Stimulated activated naive CD8-positive, alpha-beta T cell treated with anti-CD3 and anti-CD28 coated beads, Interleukin-15, Interleukin-2, amounts not matched to agents 100 U/mL and 50 U/mL, for 24 hours (primary cell): ENCODE measurements around the gene RNASE3.
"Not testable (repeated sequence)": the region's sequence is repeated elsewhere in the genome, so short reads cannot be mapped to it uniquely, and the experiment has no call there.

Experiments used
- ATAC-seq: fragments of 150-1000 bp; cut with Tn5 transposase; one replicate; pipeline ENCODE4 v1.10.0; 2021
- DNase-seq: peaks from one replicate; pipeline ENCODE4 v3.0.0; 2021

Gene RNASE3

DNA sequence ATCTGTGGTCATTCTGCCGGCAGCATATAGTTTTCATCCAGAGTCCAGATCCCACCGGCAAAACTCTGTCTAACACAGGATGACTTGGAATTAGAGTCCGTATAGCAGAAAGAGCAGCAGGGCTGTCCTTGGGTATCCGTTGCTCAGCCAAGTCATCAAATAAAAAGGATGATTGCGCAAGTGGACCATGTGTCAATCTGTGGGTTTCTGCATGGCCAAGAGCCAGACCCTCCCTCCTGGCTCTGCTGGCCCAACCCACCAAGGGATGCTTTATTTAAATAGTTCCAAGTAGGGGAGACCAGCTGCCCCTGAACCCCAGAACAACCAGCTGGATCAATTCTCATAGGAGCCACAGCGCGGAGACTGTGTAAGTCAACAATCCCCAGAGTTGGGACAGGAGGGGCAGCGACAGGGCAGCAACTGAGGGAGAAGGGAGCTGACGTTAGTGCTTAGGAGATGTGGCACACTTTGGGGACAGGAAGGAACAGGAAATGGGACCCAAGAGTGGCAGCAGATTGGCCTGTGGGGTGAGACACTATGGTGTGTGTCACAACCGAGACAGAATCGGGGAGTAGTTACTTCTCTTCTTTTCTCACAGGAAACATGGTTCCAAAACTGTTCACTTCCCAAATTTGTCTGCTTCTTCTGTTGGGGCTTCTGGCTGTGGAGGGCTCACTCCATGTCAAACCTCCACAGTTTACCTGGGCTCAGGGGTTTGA is 28.0 kb downstream of the RNASE3 start:
- ATAC-seq, DNase-seq: not testable (repeated sequence)

DNA sequence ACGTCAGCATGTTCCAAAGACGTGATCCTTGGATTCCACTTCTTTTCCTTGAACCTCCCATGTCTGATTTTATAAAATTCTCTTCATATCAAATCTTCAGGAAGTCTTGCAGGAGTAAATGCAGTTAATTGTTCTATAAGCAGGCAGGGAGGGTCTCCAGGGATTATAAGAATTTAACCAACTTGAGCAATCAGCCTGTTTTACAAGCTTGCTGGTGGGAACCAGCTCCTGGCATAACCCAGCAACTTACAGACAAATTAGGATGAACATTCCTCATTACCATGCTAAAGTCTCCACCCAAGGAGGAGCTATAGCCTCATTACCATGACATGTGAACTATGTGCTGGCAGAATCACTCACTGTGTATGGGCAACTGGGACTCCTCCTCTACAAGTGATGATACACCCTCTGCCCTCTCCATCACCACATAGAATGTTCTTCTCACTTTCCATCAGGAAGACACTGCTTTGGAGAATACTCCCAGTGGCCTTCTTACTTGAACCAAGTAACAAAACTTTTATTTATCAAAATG is 32.6 kb downstream of the RNASE3 start:
- ATAC-seq, DNase-seq: not testable (repeated sequence)

DNA sequence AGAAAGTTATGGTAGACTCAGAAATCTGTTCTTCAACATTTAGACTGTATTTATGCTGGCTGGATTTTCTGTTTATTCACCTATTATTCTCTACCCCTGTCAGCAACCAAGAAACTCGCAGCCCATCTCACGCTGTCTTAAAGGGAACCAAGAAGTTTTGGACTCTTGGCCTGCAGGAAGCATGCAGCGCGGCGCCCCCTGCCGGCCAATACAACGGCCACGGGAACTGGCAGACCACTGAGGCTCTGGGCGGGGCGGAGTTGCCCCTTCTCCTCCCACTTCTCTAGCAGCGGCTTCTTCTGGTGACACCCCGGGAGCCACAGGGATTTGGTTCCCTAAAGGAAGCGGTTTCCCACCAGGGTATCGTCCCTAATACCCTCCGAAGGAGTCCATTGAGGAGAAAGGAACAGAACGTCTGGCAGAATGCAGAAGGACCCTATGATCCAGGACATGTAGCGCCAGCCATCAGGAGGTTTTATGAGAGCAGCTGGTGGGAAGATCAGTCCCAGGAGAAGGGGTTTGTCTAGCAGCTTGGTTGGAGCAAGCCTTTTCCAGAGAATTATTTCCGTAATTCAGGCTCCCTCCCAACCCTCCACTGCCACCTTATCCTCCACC is 43.1 kb downstream of the RNASE3 start:
- ATAC-seq (no peak), DNase-seq (peak; percentile 57)

- no peak for DNase-seq
- ATAC-seq, result no peak
Observed at GRCh38 chr14:20935303-20935984, 44.3 kb downstream of the RNASE3 start.
